C4-2B (cell line): Measurements from ENCODE around the gene VMAC.
A peak's percentile ranks its signal among the peaks of the same experiment; 100 is the strongest.

Experiments used
- H3K27ac ChIP-seq: fragments of 450-650 bp; 2 replicates; pipeline ENCODE4 v1.5.1; 2017
- CTCF ChIP-seq: fragments of 450-650 bp; conservative IDR thresholded peaks from 2 replicates; pipeline ENCODE4 v1.5.1; 2017; ENCODE audit warnings: mild to moderate bottlenecking
- ZFX ChIP-seq: fragments of 450-650 bp; IDR thresholded peaks from 2 replicates; pipeline ENCODE4 v1.6.1; 2017

The VMAC gene

GRCh38 chr19:5905114-5905778 is 574 bp downstream of the VMAC start:
- peak overlapping the region; percentile 82 for H3K27ac ChIP-seq
- TF ChIP-seq ZFX, result 0 out of 2 replicates have a peak, but pooled peaks have one; percentile 61
- no peak for TF ChIP-seq CTCF

DNA sequence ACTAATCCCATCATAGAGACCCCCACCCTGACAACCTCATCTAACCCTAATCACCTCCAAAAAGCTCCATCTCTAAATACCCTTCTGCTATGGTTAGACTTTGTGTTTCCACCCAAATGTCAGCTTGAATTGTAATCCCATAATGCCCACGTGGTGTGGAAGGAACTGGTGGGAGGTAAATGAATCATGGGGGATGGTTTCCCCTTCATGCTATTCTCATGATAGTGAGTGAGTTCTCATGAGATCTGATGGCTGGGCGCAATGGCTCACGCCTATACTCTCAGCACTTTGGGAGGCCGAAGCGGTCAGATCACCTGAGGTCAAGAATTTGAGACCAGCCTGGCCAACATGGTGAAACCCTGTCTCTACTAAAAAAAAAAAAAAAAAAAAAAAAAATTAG is 2.6 kb downstream of the VMAC start:
- no peak overlapping the region for H3K27ac ChIP-seq
- TF ChIP-seq CTCF (no peak), ZFX (no peak)

DNA sequence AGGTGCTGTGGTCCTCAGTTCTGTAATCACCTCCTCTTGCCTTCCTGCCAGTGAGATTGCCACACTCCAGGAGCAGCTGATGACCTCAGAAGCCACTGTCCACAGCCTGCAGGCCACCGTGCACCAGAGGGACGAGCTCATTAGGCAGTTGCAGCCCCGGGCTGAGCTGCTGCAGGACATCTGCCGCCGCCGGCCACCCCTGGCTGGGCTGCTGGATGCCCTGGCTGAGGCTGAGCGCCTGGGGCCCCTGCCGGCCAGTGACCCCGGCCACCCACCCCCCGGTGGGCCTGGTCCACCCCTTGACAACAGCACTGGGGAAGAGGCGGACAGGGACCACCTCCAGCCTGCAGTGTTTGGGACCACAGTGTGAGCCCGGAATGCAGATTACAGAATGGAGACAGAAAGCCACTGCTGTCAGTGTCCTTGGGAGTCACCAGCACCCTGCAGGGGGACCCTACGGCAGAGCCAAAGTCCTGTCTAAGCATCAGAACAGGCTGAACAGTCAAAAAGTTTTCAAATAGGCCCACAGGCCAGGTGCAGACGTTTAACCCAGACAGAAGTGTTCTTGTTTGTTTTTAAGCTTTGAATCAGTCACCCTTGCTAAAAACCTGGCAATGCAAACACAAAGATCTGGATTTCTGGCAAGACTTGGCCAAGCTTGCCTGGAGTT is 4.2 kb downstream of the VMAC start:
- no peak for TF ChIP-seq ZFX
- TF ChIP-seq CTCF, result no peak
- H3K27ac ChIP-seq, result no peak overlapping the region

- no peak overlapping the region for H3K27ac ChIP-seq
- TF ChIP-seq CTCF (no peak), ZFX (no peak)
These were observed 5.9 kb downstream of the VMAC start for GRCh38 chr19:5910638-5910907.

DNA sequence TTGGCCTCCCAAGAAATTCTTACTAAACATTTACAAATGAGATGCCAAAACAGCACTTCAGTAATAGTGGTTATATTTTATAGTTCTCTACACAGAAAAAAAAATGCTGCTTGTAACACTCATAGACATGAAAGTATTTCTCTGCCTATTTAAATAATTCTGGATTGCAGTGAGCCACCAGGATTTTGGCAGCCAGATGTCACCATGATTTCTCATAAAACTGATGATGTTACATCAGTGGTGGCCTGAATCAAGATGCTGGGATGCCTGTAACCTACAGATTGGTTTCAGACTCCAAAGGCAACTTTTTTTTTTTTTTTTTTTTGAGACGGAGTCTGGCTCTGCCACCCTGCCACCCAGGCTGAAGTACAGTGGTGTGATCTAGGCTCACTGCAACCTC is 6.7 kb downstream of the VMAC start:
- no peak overlapping the region for H3K27ac ChIP-seq

DNA sequence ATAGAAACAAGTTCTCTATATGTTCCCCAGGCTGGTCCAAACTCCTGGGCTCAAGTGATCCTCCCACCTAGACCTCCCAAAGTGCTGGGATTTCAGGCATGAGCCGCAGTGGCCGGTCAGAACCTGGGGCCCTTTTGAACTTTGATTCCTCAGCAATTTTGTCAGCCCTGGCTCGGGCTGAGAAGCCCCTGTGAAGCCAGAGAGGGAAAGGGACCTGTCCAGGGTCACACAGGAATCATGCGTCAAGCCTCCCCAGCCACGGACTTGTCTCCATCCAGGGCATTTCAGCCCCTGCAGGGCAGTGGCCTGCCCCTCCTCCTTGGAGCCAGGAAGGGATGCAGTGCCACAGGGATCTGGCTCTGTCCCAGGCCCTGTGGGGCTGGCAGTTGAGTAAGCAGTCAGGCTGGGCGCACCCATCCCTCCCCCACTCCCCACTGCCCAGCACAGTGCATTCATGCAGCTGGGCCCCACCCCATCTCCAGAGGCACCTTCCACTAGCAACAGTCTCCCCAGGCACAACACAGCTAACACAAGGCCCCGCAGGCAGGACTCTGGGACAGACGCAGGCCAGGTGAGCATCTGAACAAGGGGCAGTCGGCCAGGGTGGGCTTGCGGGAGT is 9.2 kb downstream of the VMAC start, which contains the start of gene CAPS:
Gene CAPS, plus strand, starts transcription at position 516 of the 619 bp plus-strand sequence. CDS start 153 bp downstream, outside the sequence.
- H3K27ac ChIP-seq, result no peak within 1 kb of the TSS
- no peak for TF ChIP-seq CTCF
- no peak for TF ChIP-seq ZFX

More for the DNA sequence above, 6.7 kb downstream of the VMAC start:
- TF ChIP-seq CTCF, result no peak
- no peak for TF ChIP-seq ZFX

- no peak overlapping the region for H3K27ac ChIP-seq
These were observed 9.7 kb downstream of the VMAC start for GRCh38 chr19:5914358-5914774.

More at GRCh38 chr19:5914358-5914774, 9.7 kb downstream of the VMAC start:
- TF ChIP-seq ZFX (no peak), CTCF (no peak)
